Retinal pigment epithelial cell (primary cell): ENCODE measurements around the gene GATB.

Source experiments
- DNase-seq: peaks from one replicate; pipeline ENCODE4 v3.0.0-alpha.2; 2010; ENCODE audit warnings: low read depth
- H3K4me3 ChIP-seq: 2 replicates; pipeline ENCODE4 v1.5.1; 2011; ENCODE audit warnings: mild to moderate bottlenecking, low read length, control low read depth, moderate library complexity
- CTCF ChIP-seq: conservative IDR thresholded peaks from 2 replicates; pipeline ENCODE4 v1.5.1; 2011; ENCODE audit warnings: low read depth, low read length, control low read depth, inconsistent platforms

Gene GATB

GRCh38 chr4:151665022-151665784 lies 95.6 kb downstream of the GATB start:
- TF ChIP-seq CTCF: no peak
- DNase-seq: no peak

GRCh38 chr4:151664289-151664688 lies 96.5 kb downstream of the GATB start:
- no peak for DNase-seq
- TF ChIP-seq CTCF: no peak
- no peak overlapping the region for H3K4me3 ChIP-seq

More at GRCh38 chr4:151665022-151665784, 95.6 kb downstream of the GATB start:
- no peak overlapping the region for H3K4me3 ChIP-seq

DNA sequence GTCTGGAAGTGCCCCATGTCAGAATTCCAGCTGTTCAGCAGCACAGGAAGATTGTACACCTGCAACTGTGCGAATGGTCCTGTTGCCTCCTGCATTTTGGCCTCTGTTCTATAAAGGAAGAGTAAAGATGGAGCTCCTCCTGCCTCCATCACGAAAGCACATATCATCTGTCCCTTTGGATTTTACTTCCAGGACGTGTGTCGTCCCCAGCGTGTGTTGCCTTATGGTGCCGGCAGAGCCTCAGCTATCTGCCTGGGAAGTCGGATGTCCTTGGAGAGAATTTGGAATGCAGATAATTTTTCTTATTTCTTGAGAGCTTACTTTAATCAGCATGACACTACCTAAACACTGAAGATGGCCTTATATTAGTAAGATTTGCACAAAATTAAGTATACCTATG lies 97.7 kb downstream of the GATB start:
- no peak for TF ChIP-seq CTCF
- no peak overlapping the region for H3K4me3 ChIP-seq
- no peak for DNase-seq

DNA sequence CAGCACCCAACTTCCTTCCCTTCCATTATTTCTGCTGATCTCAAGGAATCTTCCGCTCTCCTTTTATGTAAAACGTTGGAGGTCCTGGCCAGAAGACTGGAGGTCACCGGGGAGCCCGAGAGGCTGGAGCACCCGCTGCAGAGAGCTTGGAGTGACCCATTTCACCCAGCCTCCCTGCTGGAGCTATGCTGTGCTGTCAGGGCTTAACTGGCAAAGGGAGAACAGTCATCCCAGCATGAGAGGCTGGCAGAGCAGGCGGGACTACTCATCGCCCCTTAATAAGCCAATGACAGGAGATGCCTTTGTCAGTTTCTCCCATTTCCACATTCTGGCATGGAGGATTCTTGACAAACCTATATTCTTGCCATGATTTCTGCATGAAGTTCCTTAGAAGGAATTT lies 98.9 kb downstream of the GATB start:
- DNase-seq: no peak
- TF ChIP-seq CTCF: no peak
- H3K4me3 ChIP-seq: no peak overlapping the region

DNA sequence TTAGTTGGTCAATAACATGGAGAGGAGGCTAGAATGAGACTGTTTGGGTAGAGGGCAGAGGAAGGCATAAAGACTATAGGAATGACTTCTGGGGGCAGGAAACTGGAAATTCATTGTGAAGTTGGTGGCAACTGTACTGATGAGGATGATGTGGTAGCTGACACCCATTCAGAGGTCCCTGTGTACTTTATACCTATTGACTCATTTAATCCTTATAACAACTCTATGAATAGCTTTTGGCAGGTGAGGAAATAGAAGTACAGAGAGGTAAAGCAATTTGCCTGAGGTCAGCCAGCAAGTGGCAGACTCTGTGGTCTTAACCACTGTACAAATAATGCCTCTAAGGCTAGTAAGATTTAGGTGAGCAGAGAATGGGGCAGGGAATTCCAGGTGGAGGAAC lies 100.1 kb downstream of the GATB start:
- DNase-seq: no peak
- no peak overlapping the region for H3K4me3 ChIP-seq
- no peak for TF ChIP-seq CTCF

- DNase-seq: no peak
- TF ChIP-seq CTCF: no peak
- H3K4me3 ChIP-seq: no peak overlapping the region
Measured at GRCh38 chr4:151659601-151660364, 101.0 kb downstream of the GATB start.
